ENCODE measurements around the gene FZR1.

- TF ChIP-seq POLR2A (IDR thresholded peaks at IDR 0.05) (no peak), CTCF (IDR thresholded peaks at IDR 0.05) (no peak), POLR2AphosphoS5 (IDR thresholded peaks at IDR 0.05) (no peak), EP300 (IDR thresholded peaks at IDR 0.05; ENCODE audit: low read depth) (no peak)
Observed at GRCh38 chr19:3527238-3527910, 21.3 kb downstream of the FZR1 start.

Measured in transverse colon (tissue), 4 donors.